Keratinocyte (primary cell): Measurements from ENCODE around the gene ODF2L. TPM values are rescaled to one million over a fixed set of nuclear protein-coding genes. Genes with fewer than 3 reads are reported as not detected.

Experiments
- DNase-seq: peaks from one replicate; pipeline ENCODE4 v3.0.0-alpha.2; 2011; ENCODE audit warnings: low read depth, missing footprints, low spot score
- FAIRE-seq: peaks from 2 replicates; lab custom pipeline; 2011; peaks lifted over from hg19 to GRCh38; lab: Jason Lieb, UNC
- H2AFZ ChIP-seq: 2 replicates; pipeline ENCODE4 v1.6.0; 2012; ENCODE audit warnings: low read length, control low read depth, inconsistent platforms; ENCODE audit not compliant: control insufficient read depth
- H3K27ac ChIP-seq: 2 replicates; pipeline ENCODE4 v1.5.1; 2011; ENCODE audit warnings: low read length; ENCODE audit not compliant: control insufficient read depth, insufficient read depth
- H3K27me3 ChIP-seq: 3 replicates; pipeline ENCODE4 v1.6.0; 2011; ENCODE audit warnings: low read length; ENCODE audit not compliant: control insufficient read depth, insufficient read depth; ENCODE audit errors: extremely low read depth
- H3K36me3 ChIP-seq, 2 experiments: 2 replicates in 1 of 2; 3 replicates in 1 of 2; pipeline ENCODE4 v1.5.1; 2011; ENCODE audit warnings: low read length in 2 of 2, mild to moderate bottlenecking in 1 of 2; ENCODE audit not compliant: control insufficient read depth in 2 of 2, insufficient read depth in 2 of 2; ENCODE audit errors: extremely low read depth in 1 of 2
- H3K4me1 ChIP-seq: 3 replicates; pipeline ENCODE4 v1.5.1; 2011; ENCODE audit warnings: low read length; ENCODE audit not compliant: control insufficient read depth, insufficient read depth; ENCODE audit errors: extremely low read depth
- H3K4me2 ChIP-seq: 3 replicates; pipeline ENCODE4 v1.6.0; 2011; ENCODE audit warnings: low read depth, low read length; ENCODE audit not compliant: control insufficient read depth, insufficient read depth; ENCODE audit errors: extremely low read depth
- H3K4me3 ChIP-seq, 3 experiments: fragments of 200-600 bp in 1 of 3; sonication (generic) in 1 of 3; 2 replicates in 2 of 3; 3 replicates in 1 of 3; pipeline ENCODE4 v1.5.1; 2011 to 2016; ENCODE audit warnings: low read length in 3 of 3, mild to moderate bottlenecking in 3 of 3, control low read depth in 2 of 3, inconsistent platforms in 1 of 3, low read depth in 1 of 3, mixed read lengths in 1 of 3, mixed run types in 1 of 3, moderate library complexity in 1 of 3; ENCODE audit not compliant: control insufficient read depth in 2 of 3, insufficient read depth in 2 of 3; ENCODE audit errors: extremely low read depth in 1 of 3
- H3K79me2 ChIP-seq: 2 replicates; pipeline ENCODE4 v1.6.0; 2012; ENCODE audit warnings: low read length; ENCODE audit not compliant: control insufficient read depth, insufficient read depth
- H3K9ac ChIP-seq: 3 replicates; pipeline ENCODE4 v1.6.0; 2011; ENCODE audit warnings: low read length; ENCODE audit not compliant: control insufficient read depth, insufficient read depth; ENCODE audit errors: extremely low read depth
- H3K9me1 ChIP-seq: 3 replicates; pipeline ENCODE4 v1.6.0; 2011; ENCODE audit warnings: low read length; ENCODE audit not compliant: control insufficient read depth, insufficient read depth; ENCODE audit errors: extremely low read depth
- H3K9me3 ChIP-seq: 2 replicates; pipeline ENCODE4 v1.5.1; 2012; ENCODE audit warnings: low read depth, low read length; ENCODE audit not compliant: control insufficient read depth
- H4K20me1 ChIP-seq: 3 replicates; pipeline ENCODE4 v1.6.0; 2011; ENCODE audit warnings: low read length; ENCODE audit not compliant: control insufficient read depth, insufficient read depth; ENCODE audit errors: extremely low read depth
- CTCF ChIP-seq, 3 experiments: IDR thresholded peaks in 1 of 3; conservative IDR thresholded peaks in 1 of 3; optimal IDR thresholded peaks in 1 of 3; 2 replicates in 2 of 3; 3 replicates in 1 of 3; pipeline versions ENCODE3 to v1.5.1; 2011; ENCODE audit warnings: low read length in 3 of 3, mild to moderate bottlenecking in 3 of 3, moderate library complexity in 2 of 3, control low read depth in 1 of 3, inconsistent platforms in 1 of 3; ENCODE audit not compliant: insufficient read depth in 2 of 3; ENCODE audit errors: extremely low read depth in 1 of 3
- EZH2 ChIP-seq: IDR thresholded peaks from one replicate; pipeline ENCODE4 v1.6.1; 2012; ENCODE audit warnings: inconsistent platforms, mild to moderate bottlenecking, low read length, moderate library complexity
- dilution Hi-C: fragments of 300-500 bp; cut with MboI; formaldehyde crosslinking; loops from one replicate; pipeline ENCODE4 v1.7.0; 2020; ENCODE audit warnings: low sequenced_read_pairs; ENCODE audit not compliant: extremely low pct_ligation_motif_present
- polyA plus RNA-seq, 5 experiments: library from polyadenylated mRNA; depleted of rRNA in 3 of 5; stranded (reverse) in 3 of 5; stranded (forward) in 1 of 5; unstranded in 1 of 5; fragments of >200 nt; gene quantifications; 1 replicate in 1 of 5; 2 replicates in 3 of 5; 3 replicates in 1 of 5; pipeline versions ENCODE4 v1.2.1 to v1.2.3, GENCODE V29; 2011 to 2012; ENCODE audit warnings: missing spikeins in 2 of 5, low read depth in 1 of 5, low replicate concordance in 1 of 5

ODF2L gene
- polyA plus RNA-seq, 1 donor (not counting 4 experiments of a cell fraction or from before 2014, with no cell fraction given), result 22.0 TPM

GRCh38 chr1:86429835-86430234 is 33.7 kb upstream of the ODF2L start:
- no peaks in the 10 kb centered on the region for H4K20me1 ChIP-seq
- H3K4me3 ChIP-seq, result peak overlapping the region in 2 of 3 experiments; percentile 47 to 57
- H3K9me3 ChIP-seq, result no peaks in the 10 kb centered on the region
- peak overlapping the region; percentile 91 for H3K27ac ChIP-seq
- peaks cover 27% of the 10 kb centered on the region for H3K79me2 ChIP-seq
- no peaks in the 10 kb centered on the region for H3K27me3 ChIP-seq
- no peaks in the 10 kb centered on the region for H3K9me1 ChIP-seq
- dilution Hi-C loops, result no loop called here
- TF ChIP-seq EZH2 (no peak), CTCF (optimal IDR thresholded peaks at IDR 0.05 in 1 of 3, IDR thresholded peaks at IDR 0.05 in 1 of 3, conservative IDR thresholded peaks at IDR 0.05 in 1 of 3; ENCODE audit: extremely low read depth in 1 of 3, insufficient read depth in 2 of 3, low read length in 3 of 3) (no peak)
- H3K36me3 ChIP-seq, result peaks cover 10 to 34% of the 10 kb centered on the region in 2 experiments
- H2AFZ ChIP-seq, result peak overlapping the region; percentile 66
- H3K9ac ChIP-seq, result peak overlapping the region; percentile 57
- peaks cover 48% of the 10 kb centered on the region for H3K4me1 ChIP-seq
- H3K4me2 ChIP-seq, result peak overlapping the region; percentile 88
- DNase-seq (peak; percentile 64), FAIRE-seq (peak; percentile 96)

- Histone ChIP-seq H3K27me3 (no peaks in the 10 kb centered on the region), H3K4me1 (peaks cover 48% of the 10 kb centered on the region), H3K27ac (peak overlapping the region; percentile 91), H2AFZ (no peak overlapping the region), H3K4me3 (no peak overlapping the region), H3K9me3 (no peaks in the 10 kb centered on the region), H4K20me1 (no peaks in the 10 kb centered on the region), H3K9ac (no peak overlapping the region), H3K9me1 (no peaks in the 10 kb centered on the region), H3K4me2 (peak overlapping the region; percentile 50), H3K36me3 (peaks cover 6 to 33% of the 10 kb centered on the region in 2 experiments), H3K79me2 (peaks cover 33% of the 10 kb centered on the region)
- TF ChIP-seq CTCF (optimal IDR thresholded peaks at IDR 0.05 in 1 of 3, IDR thresholded peaks at IDR 0.05 in 1 of 3, conservative IDR thresholded peaks at IDR 0.05 in 1 of 3; ENCODE audit: extremely low read depth in 1 of 3, insufficient read depth in 2 of 3, low read length in 3 of 3), result no peak
- TF ChIP-seq EZH2, result no peak
- DNase-seq (no peak), FAIRE-seq (peak; percentile 95)
- dilution Hi-C loops, result no loop called here
Measured at GRCh38 chr1:86429122-86429725, 33.1 kb upstream of the ODF2L start.
